ENCODE measurements around the gene LENG1.
A peak's percentile ranks its signal among the peaks of the same experiment; 100 is the strongest.

The LENG1 gene

GRCh38 chr19:54152267-54152666 lies 7.3 kb downstream of the LENG1 start:
- ChIA-PET CTCF (no interaction called here), POLR2A (interaction anchor here (1.3 to 8.0 kb wide), 2 partner anchors 10 to 14 kb away, joined by 3 to 87 read pairs; partner anchors contain the start of gene CNOT3)
- Histone ChIP-seq H3K4me1 (ENCODE audit: control insufficient read depth, insufficient read depth, low read length) (no peaks in the 10 kb centered on the region), H3K4me3 (ENCODE audit: low read depth, low read length) (no peak overlapping the region), H3K36me3 (ENCODE audit: control insufficient read depth in 2 of 2, insufficient read depth in 1 of 2, low read length in 2 of 2) (peaks cover 51 to 96% of the 10 kb centered on the region in 2 experiments), H3K27ac (ENCODE audit: extremely low read depth, low read depth, low read length) (0 out of 2 replicates have a peak overlapping the region, but pooled peaks have one; percentile 9), H3K9me3 (ENCODE audit: control insufficient read depth, insufficient read depth, low read depth, low read length) (no peaks in the 10 kb centered on the region)
- no peak for TF ChIP-seq SCRT1 (tag by site-specific recombination; IDR thresholded peaks at IDR 0.05; ENCODE audit: borderline replicate concordance)
- TF ChIP-seq ZBTB10 (tag by site-specific recombination; IDR thresholded peaks at IDR 0.05): no peak
- TF ChIP-seq ZNF350 (tag by site-specific recombination; IDR thresholded peaks at IDR 0.05): no peak
- no peak for TF ChIP-seq ZNF398 (tag by site-specific recombination; IDR thresholded peaks at IDR 0.05)
- TF ChIP-seq ZNF423 (tag by site-specific recombination; IDR thresholded peaks at IDR 0.05): no peak
- no peak for TF ChIP-seq ZNF596 (tag by site-specific recombination; IDR thresholded peaks at IDR 0.05)
- no peak for TF ChIP-seq ZNF10 (tag by site-specific recombination; IDR thresholded peaks at IDR 0.05)
- TF ChIP-seq ELK4 (IDR thresholded peaks at IDR 0.05; ENCODE audit: borderline replicate concordance, low read depth, low read length): no peak
- no peak for TF ChIP-seq ZFP3 (tag by site-specific recombination; IDR thresholded peaks at IDR 0.05; ENCODE audit: low read depth)
- TF ChIP-seq ZNF23 (tag by site-specific recombination; IDR thresholded peaks at IDR 0.05; ENCODE audit: borderline replicate concordance): no peak

GRCh38 chr19:54151362-54152035 lies 8.0 kb downstream of the LENG1 start:
- CTCF ChIA-PET: interaction anchor here (0.6 to 1.2 kb wide), 2 partner anchors 15 to 81 kb away, joined by 3 read pairs; no protein-coding TSS in a partner anchor
- no peaks in the 10 kb centered on the region for H3K4me1 ChIP-seq (ENCODE audit: control insufficient read depth, insufficient read depth, low read length)
- H3K4me3 ChIP-seq (ENCODE audit: low read depth, low read length): no peak overlapping the region
- peak overlapping the region; percentile 24; the same call in 1 of the 2 replicates for H3K27ac ChIP-seq (ENCODE audit: extremely low read depth, low read depth, low read length)
- no peaks in the 10 kb centered on the region for H3K9me3 ChIP-seq (ENCODE audit: control insufficient read depth, insufficient read depth, low read depth, low read length)
- peaks cover 56 to 96% of the 10 kb centered on the region in 2 experiments for H3K36me3 ChIP-seq (ENCODE audit: control insufficient read depth in 2 of 2, insufficient read depth in 1 of 2, low read length in 2 of 2)
- TF ChIP-seq ZNF843 (tag by site-specific recombination; IDR thresholded peaks at IDR 0.05) (no peak), ZNF600 (tag by site-specific recombination; IDR thresholded peaks at IDR 0.05) (0 out of 2 replicates have a peak, but pooled peaks have one; percentile 56)
- POLR2A ChIA-PET: interaction anchor here (0.7 to 8.0 kb wide), 4 partner anchors 9 to 127 kb away, joined by 3 to 87 read pairs (median 3); partner anchors contain the start of genes CNOT3 and MBOAT7

GRCh38 chr19:54149021-54149812 lies 10.3 kb downstream of the LENG1 start:
- no peak overlapping the region for H3K4me3 ChIP-seq (ENCODE audit: low read depth, low read length)
- H3K9me3 ChIP-seq (ENCODE audit: control insufficient read depth, insufficient read depth, low read depth, low read length): no peaks in the 10 kb centered on the region
- H3K4me1 ChIP-seq (ENCODE audit: control insufficient read depth, insufficient read depth, low read length): no peaks in the 10 kb centered on the region
- H3K27ac ChIP-seq (ENCODE audit: extremely low read depth, low read depth, low read length): no peak overlapping the region
- POLR2A ChIA-PET: interaction anchor here (3.9 to 8.0 kb wide), 2 partner anchors 9 to 11 kb away, joined by 23 to 87 read pairs; partner anchors contain the start of genes CNOT3 and LENG1
- peaks cover 68 to 98% of the 10 kb centered on the region in 2 experiments for H3K36me3 ChIP-seq (ENCODE audit: control insufficient read depth in 2 of 2, insufficient read depth in 1 of 2, low read length in 2 of 2)
- CTCF ChIA-PET: interaction anchor here (1.3 to 2.2 kb wide), 2 partner anchors 8 to 10 kb away, joined by 5 to 9 read pairs; partner anchors contain the start of gene LENG1
- TF ChIP-seq KLF9 (tag by site-specific recombination; IDR thresholded peaks at IDR 0.05; ENCODE audit: low read depth): peak; percentile 39; the same call in 1 of the 2 replicates
- TF ChIP-seq PRDM10 (tag by site-specific recombination; IDR thresholded peaks at IDR 0.05): no peak
